ENCODE results near the gene HJV. TPM values are rescaled to one million over a fixed set of nuclear protein-coding genes. Genes with fewer than 3 reads are reported as not detected.

HJV gene
- total RNA-seq, 1 donor from 2014 or later: 0.40 TPM

DNA sequence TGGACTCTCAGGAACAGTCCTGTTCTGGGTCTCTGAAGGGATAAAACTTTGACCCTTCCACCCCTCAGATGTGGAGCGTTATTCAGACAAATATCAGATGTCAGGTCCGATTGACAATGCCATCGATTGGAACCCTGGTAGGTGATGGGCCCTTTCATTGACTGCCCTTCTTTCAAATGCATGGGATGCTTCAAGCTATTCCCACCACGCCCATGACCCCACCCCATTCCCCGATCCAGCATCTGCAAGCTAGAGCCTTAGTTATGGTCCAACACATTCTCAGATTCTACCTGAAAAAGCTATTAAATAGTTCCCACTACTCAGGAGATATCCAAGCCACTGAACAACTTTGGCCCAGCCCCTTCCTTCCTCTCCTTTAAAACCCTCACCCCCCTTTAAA lies 44.5 kb downstream of the HJV start:
- no peak for DNase-seq (ENCODE audit: low spot score)

DNA sequence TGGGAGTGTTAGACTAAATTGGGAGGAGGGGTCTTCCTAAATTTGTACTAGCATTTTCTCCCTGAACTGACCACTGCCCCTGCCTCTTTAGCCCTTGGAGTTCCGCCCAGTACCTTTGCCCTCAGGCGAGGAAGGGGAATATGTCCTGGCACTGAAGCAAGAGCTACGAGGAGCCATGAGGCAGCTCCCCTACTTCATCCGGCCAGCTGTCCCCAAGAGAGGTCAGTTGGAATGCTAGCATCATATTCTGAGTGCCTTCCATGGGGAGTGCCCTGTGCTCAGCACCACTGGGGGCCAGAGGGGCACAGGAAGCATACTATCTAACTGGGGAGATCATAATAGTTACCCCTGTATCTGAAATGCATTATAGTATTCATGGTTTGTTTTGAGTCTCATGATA lies 46.3 kb downstream of the HJV start:
- DNase-seq (ENCODE audit: low spot score): no peak

GRCh38 chr1:145974721-145975120 lies 46.8 kb downstream of the HJV start:
- no peak for DNase-seq (ENCODE audit: low spot score)

- no peak for DNase-seq (ENCODE audit: low spot score)
These were observed 49.0 kb downstream of the HJV start for GRCh38 chr1:145972580-145972979.

Other genes starting within 250 kb of the HJV start
- 14.2 TPM for gene RNF115, start 197.6 kb downstream of the HJV start, total RNA-seq
- 22.4 TPM for gene POLR3C, start 197.5 kb downstream of the HJV start, total RNA-seq
- gene NUDT17, start 176.1 kb downstream of the HJV start, total RNA-seq: 3.1 TPM
- gene PIAS3, start 162.7 kb downstream of the HJV start, total RNA-seq: 36.5 TPM
- gene ANKRD35, start 135.9 kb downstream of the HJV start, total RNA-seq: 2.7 TPM
- gene ITGA10, start 111.7 kb downstream of the HJV start, total RNA-seq: 3.2 TPM
- 35.1 TPM for gene PEX11B, start 103.0 kb downstream of the HJV start, total RNA-seq
- 99.8 TPM for gene RBM8A, start 94.3 kb downstream of the HJV start, total RNA-seq
- 42.9 TPM for gene LIX1L, start 63.7 kb downstream of the HJV start, total RNA-seq
- gene ANKRD34A, start 57.2 kb downstream of the HJV start, total RNA-seq: 3.4 TPM
- gene POLR3GL, start 57.0 kb downstream of the HJV start, total RNA-seq: 28.3 TPM
- 446 TPM for gene TXNIP, start 25.2 kb downstream of the HJV start, total RNA-seq
- 3.9 TPM for gene NBPF10, start 123.1 kb upstream of the HJV start, total RNA-seq
- gene NOTCH2NLA, start 207.3 kb upstream of the HJV start, total RNA-seq: 40.9 TPM

All from mucosa of gallbladder (tissue), 1 donor.